Fibroblast of villous mesenchyme (primary cell): ENCODE measurements around the gene TSPAN17. TPM values are rescaled to one million over a fixed set of nuclear protein-coding genes. Genes with fewer than 3 reads are reported as not detected.

ENCODE experiments used
- DNase-seq: peaks from one replicate; pipeline ENCODE4 v3.0.0-alpha.2; 2010; ENCODE audit warnings: low read depth
- H3K4me3 ChIP-seq: 2 replicates; pipeline ENCODE4 v1.5.1; 2011; ENCODE audit warnings: low read depth, mild to moderate bottlenecking, low read length
- small RNA-seq: library from RNA; depleted of rRNA; stranded (forward); fragments of <200 nt; gene quantifications from one replicate; pipeline ENCODE3, GENCODE V24; 2012
- total RNA-seq: library from RNA; depleted of rRNA; stranded (reverse); fragments of >200 nt; gene quantifications from 2 replicates; pipeline ENCODE4 v1.2.3, GENCODE V29; 2012
- TF ChIP-seq, protein P1 (sequence below): IDR thresholded peaks from 2 replicates; pipeline ENCODE4 v1.5.1; 2012; ENCODE audit warnings: low read depth, mild to moderate bottlenecking, low read length; ENCODE audit not compliant: insufficient read depth

Gene TSPAN17
- total RNA-seq, 1 donor: 38.0 TPM

DNA sequence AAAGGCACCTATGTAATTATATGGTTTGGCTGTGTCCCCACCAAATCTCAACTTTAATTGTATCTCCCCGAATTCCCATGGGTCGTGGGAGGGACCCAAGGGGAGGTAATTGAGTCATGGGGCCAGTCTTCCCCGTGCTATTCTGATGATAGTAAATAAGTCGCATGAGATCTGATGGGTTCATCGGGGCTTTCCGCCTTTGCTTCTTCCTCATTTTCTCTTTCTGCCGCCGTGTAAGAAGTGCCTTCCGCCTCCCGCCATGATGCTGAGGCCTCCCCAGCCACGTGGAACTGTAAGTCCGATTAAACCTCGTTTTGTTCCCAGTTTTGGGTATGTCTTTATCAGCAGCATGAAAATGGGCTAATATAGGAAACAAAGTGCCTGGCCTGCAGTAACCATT is 56.6 kb downstream of the TSPAN17 start:
- no peak for DNase-seq
- TF ChIP-seq, protein P1, sequence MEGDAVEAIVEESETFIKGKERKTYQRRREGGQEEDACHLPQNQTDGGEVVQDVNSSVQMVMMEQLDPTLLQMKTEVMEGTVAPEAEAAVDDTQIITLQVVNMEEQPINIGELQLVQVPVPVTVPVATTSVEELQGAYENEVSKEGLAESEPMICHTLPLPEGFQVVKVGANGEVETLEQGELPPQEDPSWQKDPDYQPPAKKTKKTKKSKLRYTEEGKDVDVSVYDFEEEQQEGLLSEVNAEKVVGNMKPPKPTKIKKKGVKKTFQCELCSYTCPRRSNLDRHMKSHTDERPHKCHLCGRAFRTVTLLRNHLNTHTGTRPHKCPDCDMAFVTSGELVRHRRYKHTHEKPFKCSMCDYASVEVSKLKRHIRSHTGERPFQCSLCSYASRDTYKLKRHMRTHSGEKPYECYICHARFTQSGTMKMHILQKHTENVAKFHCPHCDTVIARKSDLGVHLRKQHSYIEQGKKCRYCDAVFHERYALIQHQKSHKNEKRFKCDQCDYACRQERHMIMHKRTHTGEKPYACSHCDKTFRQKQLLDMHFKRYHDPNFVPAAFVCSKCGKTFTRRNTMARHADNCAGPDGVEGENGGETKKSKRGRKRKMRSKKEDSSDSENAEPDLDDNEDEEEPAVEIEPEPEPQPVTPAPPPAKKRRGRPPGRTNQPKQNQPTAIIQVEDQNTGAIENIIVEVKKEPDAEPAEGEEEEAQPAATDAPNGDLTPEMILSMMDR: no peak
- no peak overlapping the region for H3K4me3 ChIP-seq

GRCh38 chr5:176704355-176704754 is 57.1 kb downstream of the TSPAN17 start:
- DNase-seq: no peak
- H3K4me3 ChIP-seq: no peak overlapping the region
- TF ChIP-seq, protein P1: no peak

DNA sequence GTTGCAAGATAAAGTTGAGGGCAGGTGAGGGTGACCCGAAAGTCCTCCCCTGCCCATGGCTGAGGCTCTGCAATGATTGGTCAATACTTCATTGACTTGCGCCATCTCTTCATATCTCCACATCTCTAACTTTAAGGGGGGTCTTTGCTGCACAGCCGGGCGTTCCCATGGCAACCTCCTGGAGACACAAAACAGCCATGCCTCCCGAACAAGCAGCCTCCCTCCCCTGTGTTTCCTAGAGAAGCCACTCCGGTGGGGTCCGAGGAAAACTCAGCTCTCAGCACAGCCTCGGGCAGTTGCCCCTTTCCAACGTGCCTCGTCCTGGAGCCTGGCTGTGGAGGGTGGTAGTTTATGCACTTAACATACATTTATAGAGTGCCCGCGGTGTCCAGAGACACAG is 57.5 kb downstream of the TSPAN17 start:
- DNase-seq: no peak
- no peak overlapping the region for H3K4me3 ChIP-seq
- TF ChIP-seq, protein P1: no peak

Small RNAs within 50 kb of the gene (small RNA-seq; reads per million reads assigned to genes)
- gene MIR4281: not detected

Other genes starting within 250 kb of the TSPAN17 start
- 86.3 and 118 TPM in 2 replicates for gene CLTB, start 230.9 kb upstream of the TSPAN17 start, total RNA-seq
- 37.0 and 59.2 TPM in 2 replicates for gene FAF2, start 199.1 kb upstream of the TSPAN17 start, total RNA-seq
- gene RNF44, start 110.1 kb upstream of the TSPAN17 start, total RNA-seq: 2.6 and 4.3 TPM in 2 replicates
- gene CDHR2, start 98.1 kb upstream of the TSPAN17 start, total RNA-seq: not detected in 2 replicates
- 2.6 and 3.5 TPM in 2 replicates for gene GPRIN1, start 37.3 kb upstream of the TSPAN17 start, total RNA-seq
- gene SNCB, start 16.9 kb upstream of the TSPAN17 start, total RNA-seq: not detected in 2 replicates
- gene EIF4E1B, start 16.8 kb upstream of the TSPAN17 start, total RNA-seq: not detected in 2 replicates
- not detected in 2 replicates for gene UNC5A, start 163.1 kb downstream of the TSPAN17 start, total RNA-seq